ENCODE data around the gene COL23A1. TPM values are rescaled to one million over a fixed set of nuclear protein-coding genes. Genes with fewer than 3 reads are reported as not detected.
"Not testable (repeated sequence)": the region's sequence is repeated elsewhere in the genome, so short reads cannot be mapped to it uniquely, and the experiment has no call there.

The COL23A1 gene
- total and polyA plus RNA-seq, 8 donors = 0.06 to 0.68 (median 0.33) TPM; not detected in 2

DNA sequence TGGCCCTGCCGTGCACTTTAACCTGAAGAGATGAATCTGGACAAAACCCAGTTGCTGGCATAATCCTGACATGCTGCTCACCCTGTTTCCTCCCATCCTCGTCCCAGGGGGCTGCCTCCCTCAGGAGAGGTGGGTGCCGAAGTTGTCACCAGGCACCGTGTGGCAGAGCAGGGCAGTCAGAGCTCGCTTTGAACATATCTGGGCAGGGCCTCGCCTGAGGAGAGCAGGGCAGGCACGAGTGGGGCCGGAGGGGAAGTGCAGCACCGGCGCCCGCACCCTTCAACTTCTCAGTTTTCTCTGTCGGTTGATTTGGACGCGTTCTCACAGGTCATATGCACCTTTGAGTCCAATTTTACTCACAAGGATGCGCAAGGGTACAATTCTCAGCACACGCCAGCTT lies 216.5 kb downstream of the COL23A1 start:
- H3K27me3 ChIP-seq = no peaks in the 10 kb centered on the region
- H3K27ac ChIP-seq = no peak overlapping the region
- DNase-seq = peak in 2 of 6 donors; percentile 22 to 35
- intact Hi-C loops (cut with DNase I) = no loop called here
- no peaks in the 10 kb centered on the region for H3K9me3 ChIP-seq
- no peak for FAIRE-seq
- 61 to 77% methylated on average over 16 of the region's 16 CpGs for WGBS, 2 donors
- no peaks in the 10 kb centered on the region for H3K4me1 ChIP-seq
- H3K4me3 ChIP-seq = no peak overlapping the region
- H3K36me3 ChIP-seq = no peaks in the 10 kb centered on the region
- no peak for ATAC-seq
- TF ChIP-seq, protein P1, sequence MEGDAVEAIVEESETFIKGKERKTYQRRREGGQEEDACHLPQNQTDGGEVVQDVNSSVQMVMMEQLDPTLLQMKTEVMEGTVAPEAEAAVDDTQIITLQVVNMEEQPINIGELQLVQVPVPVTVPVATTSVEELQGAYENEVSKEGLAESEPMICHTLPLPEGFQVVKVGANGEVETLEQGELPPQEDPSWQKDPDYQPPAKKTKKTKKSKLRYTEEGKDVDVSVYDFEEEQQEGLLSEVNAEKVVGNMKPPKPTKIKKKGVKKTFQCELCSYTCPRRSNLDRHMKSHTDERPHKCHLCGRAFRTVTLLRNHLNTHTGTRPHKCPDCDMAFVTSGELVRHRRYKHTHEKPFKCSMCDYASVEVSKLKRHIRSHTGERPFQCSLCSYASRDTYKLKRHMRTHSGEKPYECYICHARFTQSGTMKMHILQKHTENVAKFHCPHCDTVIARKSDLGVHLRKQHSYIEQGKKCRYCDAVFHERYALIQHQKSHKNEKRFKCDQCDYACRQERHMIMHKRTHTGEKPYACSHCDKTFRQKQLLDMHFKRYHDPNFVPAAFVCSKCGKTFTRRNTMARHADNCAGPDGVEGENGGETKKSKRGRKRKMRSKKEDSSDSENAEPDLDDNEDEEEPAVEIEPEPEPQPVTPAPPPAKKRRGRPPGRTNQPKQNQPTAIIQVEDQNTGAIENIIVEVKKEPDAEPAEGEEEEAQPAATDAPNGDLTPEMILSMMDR (IDR thresholded peaks at IDR 0.05) = no peak

DNA sequence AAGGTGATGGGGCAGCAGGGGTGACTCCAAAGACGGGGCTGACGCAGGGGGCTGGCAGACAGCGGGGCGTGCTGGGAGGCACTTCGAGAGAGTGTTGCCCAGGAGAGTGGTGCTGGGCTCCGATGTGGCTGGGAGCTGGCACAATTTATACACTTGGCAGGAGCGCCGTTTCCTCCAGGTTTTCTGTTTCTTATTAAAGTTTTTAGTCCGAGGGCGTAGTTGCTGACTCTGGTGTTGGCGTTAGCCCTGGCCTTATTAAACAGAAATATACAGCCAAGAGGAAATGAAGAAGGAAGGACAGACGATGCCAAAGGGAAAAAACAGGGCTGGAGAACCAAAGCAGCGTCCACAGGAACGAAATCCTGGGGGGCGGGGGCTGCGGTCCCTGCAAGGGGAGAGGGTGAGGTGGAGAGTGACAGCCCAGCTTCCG lies 218.0 kb downstream of the COL23A1 start:
- no peak overlapping the region for H3K27ac ChIP-seq
- DNase-seq (peak in 2 of 6 donors; percentile 15 to 44), ATAC-seq (no peak), FAIRE-seq (no peak)
- intact Hi-C loops (cut with DNase I) = no loop called here
- H3K4me3 ChIP-seq = no peak overlapping the region
- TF ChIP-seq, protein P1 (IDR thresholded peaks at IDR 0.05) = no peak
- 54 to 64% methylated on average over 17 of the region's 17 CpGs for WGBS, 2 donors
- no peaks in the 10 kb centered on the region for H3K36me3 ChIP-seq
- H3K9me3 ChIP-seq = no peaks in the 10 kb centered on the region
- H3K27me3 ChIP-seq = no peaks in the 10 kb centered on the region
- no peaks in the 10 kb centered on the region for H3K4me1 ChIP-seq

DNA sequence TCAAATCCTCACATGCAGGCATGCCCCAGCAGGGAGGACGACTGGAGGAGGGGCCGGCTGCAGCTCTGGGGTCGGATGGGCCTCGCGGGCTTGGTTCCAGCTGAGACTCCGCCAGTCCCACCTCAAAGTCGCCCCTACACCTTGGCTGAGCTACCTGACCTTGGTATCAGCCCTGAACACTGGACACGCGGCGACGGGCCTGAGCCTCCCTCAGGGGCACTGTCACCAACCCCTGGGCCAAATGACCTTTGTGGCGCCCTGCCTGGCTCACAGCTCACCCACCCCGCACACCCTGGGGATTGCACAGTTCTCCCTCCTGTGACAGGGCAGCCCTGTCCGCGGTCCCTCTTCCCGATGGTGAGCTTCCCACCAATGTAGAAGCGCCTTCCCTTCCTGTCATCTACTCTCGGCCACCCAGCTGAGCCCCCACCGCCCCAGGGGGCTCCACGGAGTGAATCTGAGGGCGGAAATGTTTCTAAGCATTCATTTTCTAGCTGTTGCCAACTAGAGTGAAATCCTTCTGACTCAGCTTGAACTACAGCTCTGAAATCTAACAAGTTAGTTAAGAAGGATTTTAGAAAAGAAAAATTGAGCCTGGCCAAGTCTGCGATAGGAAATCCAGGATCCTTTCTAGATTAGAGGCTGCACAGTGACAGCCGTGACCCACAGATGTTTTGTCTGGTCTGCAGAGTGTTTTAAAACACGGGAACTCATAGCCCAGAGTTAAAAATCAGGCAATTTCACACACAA lies 218.7 kb downstream of the COL23A1 start:
- Histone ChIP-seq H3K36me3 (no peaks in the 10 kb centered on the region), H3K27me3 (no peaks in the 10 kb centered on the region), H3K4me1 (no peaks in the 10 kb centered on the region), H3K4me3 (no peak overlapping the region), H3K9me3 (no peaks in the 10 kb centered on the region), H3K27ac (no peak overlapping the region)
- 48 to 51% methylated on average over 24 of the region's 24 CpGs for WGBS, 2 donors
- TF ChIP-seq, protein P1 (IDR thresholded peaks at IDR 0.05) = no peak
- FAIRE-seq (no peak), DNase-seq (peak in 2 of 6 donors; percentile 38 to 45), ATAC-seq (no peak)
- intact Hi-C loops (cut with DNase I) = no loop called here

DNA sequence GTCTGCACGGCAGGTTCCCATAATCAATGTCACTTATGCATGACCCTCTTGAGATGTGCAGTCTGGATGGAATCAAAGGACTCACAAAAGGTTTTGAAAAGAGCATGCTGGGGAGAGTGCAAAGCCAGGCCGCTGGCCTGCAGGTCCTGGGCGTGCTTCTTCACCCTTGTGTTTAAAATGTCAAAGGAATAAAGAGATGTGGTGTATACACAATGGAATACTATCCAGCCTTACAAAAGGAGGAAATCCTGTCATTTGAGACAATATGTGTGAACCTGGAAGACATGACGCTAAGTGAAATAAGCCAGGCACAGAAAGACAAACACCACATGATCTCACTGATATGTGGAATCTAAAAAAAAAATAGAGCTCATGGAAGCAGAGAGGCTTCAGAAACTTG lies 220.1 kb downstream of the COL23A1 start:
- H3K27ac ChIP-seq = no peak overlapping the region
- ATAC-seq (no peak), DNase-seq (peak in 1 of 6 donors; percentile 6), FAIRE-seq (no peak)
- no peak overlapping the region for H3K4me3 ChIP-seq
- intact Hi-C loops (cut with DNase I) = no loop called here
- no peaks in the 10 kb centered on the region for H3K27me3 ChIP-seq
- no peaks in the 10 kb centered on the region for H3K9me3 ChIP-seq
- no peaks in the 10 kb centered on the region for H3K36me3 ChIP-seq
- 70 to 72% methylated on average over 4 of the region's 4 CpGs for WGBS, 2 donors
- TF ChIP-seq, protein P1 (IDR thresholded peaks at IDR 0.05) = no peak
- H3K4me1 ChIP-seq = no peaks in the 10 kb centered on the region

DNA sequence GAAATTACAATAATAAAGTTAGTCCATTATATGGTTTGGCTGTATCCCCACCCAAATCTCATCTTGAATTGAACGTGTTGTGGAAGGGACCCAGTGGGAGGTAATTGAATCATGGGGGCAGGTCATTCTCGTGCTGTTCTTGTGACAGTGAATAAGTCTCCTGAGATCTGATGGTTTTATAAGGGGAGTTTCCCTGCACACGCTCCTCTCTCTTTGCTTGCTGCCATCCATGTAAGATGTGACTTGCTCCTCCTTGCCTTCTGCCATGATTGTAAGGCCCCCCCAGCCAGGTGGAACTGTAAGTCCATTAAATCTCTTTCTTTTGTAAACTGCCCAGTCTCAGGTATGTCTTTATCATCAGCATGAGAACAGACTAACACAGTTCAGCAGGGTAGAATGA lies 220.7 kb downstream of the COL23A1 start:
- H3K27me3 ChIP-seq; intact Hi-C loops (cut with DNase I); DNase-seq; ATAC-seq; H3K4me3 ChIP-seq; H3K36me3 ChIP-seq; H3K9me3 ChIP-seq; FAIRE-seq; H3K27ac ChIP-seq; H3K4me1 ChIP-seq: not testable (repeated sequence)
- WGBS, 2 donors = 63 to 74% methylated on average over 3 of the region's 3 CpGs
